Measurements from ENCODE around the gene STOML2.
A peak's percentile ranks its signal among the peaks of the same experiment; 100 is the strongest.

STOML2 gene

GRCh38 chr9:35072461-35073278 is 30.3 kb downstream of the STOML2 start, which contains the start of gene VCP:
Gene VCP (minus strand): TSS chr9:35072625. CDS start chr9:35072353, 272 bp downstream.
- peak; percentile 98 for DNase-seq (ENCODE audit: low spot score)

GRCh38 chr9:35071814-35072460 is 31.0 kb downstream of the STOML2 start:
- DNase-seq (ENCODE audit: low spot score): peak; percentile 75

- DNase-seq (ENCODE audit: low spot score): no peak
These were observed 31.8 kb downstream of the STOML2 start for GRCh38 chr9:35070823-35071813.

- no peak for DNase-seq (ENCODE audit: low spot score)
These were observed 33.9 kb downstream of the STOML2 start for GRCh38 chr9:35069020-35069419.

- no peak for DNase-seq (ENCODE audit: low spot score)
These were observed 35.9 kb downstream of the STOML2 start for GRCh38 chr9:35067056-35067455.

- no peak for DNase-seq (ENCODE audit: low spot score)
These were observed 42.3 kb downstream of the STOML2 start for GRCh38 chr9:35060548-35061207.

GRCh38 chr9:35059438-35059837 is 43.5 kb downstream of the STOML2 start:
- DNase-seq (ENCODE audit: low spot score): no peak

GRCh38 chr9:35057271-35057620 is 45.7 kb downstream of the STOML2 start:
- DNase-seq (ENCODE audit: low spot score): no peak

- no peak for DNase-seq (ENCODE audit: low spot score)
These were observed 46.2 kb downstream of the STOML2 start for GRCh38 chr9:35056571-35057270.

GRCh38 chr9:35054871-35055644 is 47.9 kb downstream of the STOML2 start:
- DNase-seq (ENCODE audit: low spot score): no peak

GRCh38 chr9:35054185-35054835 is 48.6 kb downstream of the STOML2 start:
- no peak for DNase-seq (ENCODE audit: low spot score)

GRCh38 chr9:35051069-35051967 is 51.6 kb downstream of the STOML2 start:
- DNase-seq (ENCODE audit: low spot score): peak; percentile 34

Data from SW480 (cell line).